Endothelial cell of umbilical vein (primary cell): Measurements from ENCODE around the gene PHPT1.

Experiments
- FOS ChIP-seq: IDR thresholded peaks from 2 replicates; pipeline ENCODE4 v1.6.1; 2011; ENCODE audit warnings: mild to moderate bottlenecking, low read length, moderate library complexity, borderline replicate concordance; ENCODE audit not compliant: insufficient read depth
- JUN ChIP-seq: IDR thresholded peaks from 2 replicates; pipeline ENCODE4 v1.6.1; 2011; ENCODE audit warnings: borderline replicate concordance, low read depth; ENCODE audit not compliant: insufficient read length, insufficient read depth
- POLR2AphosphoS5 ChIP-seq: IDR thresholded peaks from 2 replicates; pipeline ENCODE4 v1.6.1; 2012; ENCODE audit warnings: low read depth, mild to moderate bottlenecking, control low read depth, low read length, moderate library complexity; ENCODE audit not compliant: insufficient read depth
- TF ChIP-seq, protein P1 (sequence below), 2 donors: IDR thresholded peaks; 1 replicate in 1 of 2; 2 replicates in 1 of 2; pipeline ENCODE4 v1.5.1; 2011; ENCODE audit warnings: low read length in 2 of 2, mild to moderate bottlenecking in 2 of 2, moderate library complexity in 2 of 2, control low read depth in 1 of 2, inconsistent platforms in 1 of 2, low read depth in 1 of 2; ENCODE audit not compliant: insufficient read depth in 1 of 2; ENCODE audit errors: extremely low read depth in 1 of 2

DNA sequence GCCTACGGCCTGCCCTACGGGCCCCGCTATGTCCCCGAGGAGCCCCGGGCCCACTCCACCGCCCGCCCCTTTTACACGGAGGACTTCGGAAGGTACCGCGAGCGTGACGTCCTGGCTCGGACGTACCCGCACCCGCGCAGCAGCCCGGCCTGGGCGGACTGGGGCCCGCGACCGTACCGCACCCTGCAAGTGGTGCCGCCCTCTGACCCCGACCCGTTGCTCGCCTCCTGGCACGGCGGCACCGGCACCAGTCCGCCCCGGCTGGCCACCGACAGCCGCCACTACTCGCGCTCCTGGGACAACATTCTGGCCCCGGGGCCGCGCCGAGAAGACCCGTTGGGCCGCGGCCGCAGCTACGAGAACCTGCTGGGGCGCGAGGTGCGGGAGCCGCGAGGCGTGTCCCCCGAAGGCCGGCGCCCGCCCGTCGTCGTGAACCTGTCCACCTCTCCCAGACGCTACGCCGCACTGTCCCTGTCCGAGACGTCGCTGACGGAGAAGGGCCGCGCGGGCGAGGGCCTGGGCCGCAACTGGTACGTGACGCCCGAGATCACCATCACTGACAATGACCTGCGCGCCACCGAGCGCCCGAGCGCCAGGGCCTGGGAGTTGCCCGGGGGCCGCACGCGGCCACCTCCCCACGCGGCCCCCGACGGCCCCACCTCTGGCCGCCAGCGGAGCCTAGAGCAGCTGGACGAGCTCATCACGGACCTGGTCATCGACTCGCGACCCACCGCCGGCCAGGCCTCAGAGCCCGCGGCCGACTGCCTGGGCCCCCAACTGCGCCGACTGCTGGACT lies 3.5 kb upstream of the PHPT1 start:
- TF ChIP-seq, protein P1, sequence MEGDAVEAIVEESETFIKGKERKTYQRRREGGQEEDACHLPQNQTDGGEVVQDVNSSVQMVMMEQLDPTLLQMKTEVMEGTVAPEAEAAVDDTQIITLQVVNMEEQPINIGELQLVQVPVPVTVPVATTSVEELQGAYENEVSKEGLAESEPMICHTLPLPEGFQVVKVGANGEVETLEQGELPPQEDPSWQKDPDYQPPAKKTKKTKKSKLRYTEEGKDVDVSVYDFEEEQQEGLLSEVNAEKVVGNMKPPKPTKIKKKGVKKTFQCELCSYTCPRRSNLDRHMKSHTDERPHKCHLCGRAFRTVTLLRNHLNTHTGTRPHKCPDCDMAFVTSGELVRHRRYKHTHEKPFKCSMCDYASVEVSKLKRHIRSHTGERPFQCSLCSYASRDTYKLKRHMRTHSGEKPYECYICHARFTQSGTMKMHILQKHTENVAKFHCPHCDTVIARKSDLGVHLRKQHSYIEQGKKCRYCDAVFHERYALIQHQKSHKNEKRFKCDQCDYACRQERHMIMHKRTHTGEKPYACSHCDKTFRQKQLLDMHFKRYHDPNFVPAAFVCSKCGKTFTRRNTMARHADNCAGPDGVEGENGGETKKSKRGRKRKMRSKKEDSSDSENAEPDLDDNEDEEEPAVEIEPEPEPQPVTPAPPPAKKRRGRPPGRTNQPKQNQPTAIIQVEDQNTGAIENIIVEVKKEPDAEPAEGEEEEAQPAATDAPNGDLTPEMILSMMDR (IDR thresholded peaks at IDR 0.05; ENCODE audit: extremely low read depth in 1 of 2, insufficient read depth in 1 of 2, low read depth in 1 of 2, low read length in 2 of 2): no peak
- TF ChIP-seq POLR2AphosphoS5: no peak
- TF ChIP-seq FOS: no peak
- no peak for TF ChIP-seq JUN
